Fibroblast of the aortic adventitia (primary cell): Measurements from ENCODE around the gene DPF1. TPM values are rescaled to one million over a fixed set of nuclear protein-coding genes. Genes with fewer than 3 reads are reported as not detected.

Experiments
- DNase-seq: peaks from one replicate; pipeline ENCODE4 v3.0.0-alpha.2; 2010; ENCODE audit warnings: low read depth
- H3K4me3 ChIP-seq: 2 replicates; pipeline ENCODE4 v1.5.1; 2011; ENCODE audit warnings: low read depth, mild to moderate bottlenecking, control low read depth, low read length, moderate library complexity
- total RNA-seq: library from RNA; depleted of rRNA; stranded (reverse); fragments of >200 nt; gene quantifications from 2 replicates; pipeline ENCODE4 v1.2.3, GENCODE V29; 2012; ENCODE audit warnings: low replicate concordance
- TF ChIP-seq, protein P1 (sequence below): IDR thresholded peaks from 2 replicates; pipeline ENCODE4 v1.5.1; 2011; ENCODE audit warnings: mild to moderate bottlenecking, low read length, control low read depth, inconsistent platforms; ENCODE audit not compliant: insufficient read depth

Gene DPF1
- total RNA-seq, 1 donor = 2.7 TPM

DNA sequence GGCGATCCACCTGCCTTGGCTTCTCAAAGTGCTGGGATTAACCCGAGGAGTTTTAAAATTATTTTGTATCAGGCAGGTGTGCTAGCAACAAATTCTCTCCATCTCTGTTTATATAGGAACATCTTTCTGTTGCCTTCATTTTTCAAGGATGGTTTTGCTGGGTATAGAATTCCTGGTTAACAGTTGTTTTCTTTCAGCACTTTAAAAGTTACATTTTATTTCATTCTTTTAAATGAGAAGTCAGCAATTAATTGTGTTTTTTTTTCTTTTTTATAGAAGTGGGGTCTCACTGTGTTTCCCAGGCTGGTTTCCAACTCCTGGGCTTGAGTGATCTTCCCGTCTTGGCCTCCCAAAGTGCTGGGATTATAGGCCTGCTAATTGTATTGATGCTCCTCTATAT is 44.0 kb downstream of the DPF1 start:
- TF ChIP-seq, protein P1, sequence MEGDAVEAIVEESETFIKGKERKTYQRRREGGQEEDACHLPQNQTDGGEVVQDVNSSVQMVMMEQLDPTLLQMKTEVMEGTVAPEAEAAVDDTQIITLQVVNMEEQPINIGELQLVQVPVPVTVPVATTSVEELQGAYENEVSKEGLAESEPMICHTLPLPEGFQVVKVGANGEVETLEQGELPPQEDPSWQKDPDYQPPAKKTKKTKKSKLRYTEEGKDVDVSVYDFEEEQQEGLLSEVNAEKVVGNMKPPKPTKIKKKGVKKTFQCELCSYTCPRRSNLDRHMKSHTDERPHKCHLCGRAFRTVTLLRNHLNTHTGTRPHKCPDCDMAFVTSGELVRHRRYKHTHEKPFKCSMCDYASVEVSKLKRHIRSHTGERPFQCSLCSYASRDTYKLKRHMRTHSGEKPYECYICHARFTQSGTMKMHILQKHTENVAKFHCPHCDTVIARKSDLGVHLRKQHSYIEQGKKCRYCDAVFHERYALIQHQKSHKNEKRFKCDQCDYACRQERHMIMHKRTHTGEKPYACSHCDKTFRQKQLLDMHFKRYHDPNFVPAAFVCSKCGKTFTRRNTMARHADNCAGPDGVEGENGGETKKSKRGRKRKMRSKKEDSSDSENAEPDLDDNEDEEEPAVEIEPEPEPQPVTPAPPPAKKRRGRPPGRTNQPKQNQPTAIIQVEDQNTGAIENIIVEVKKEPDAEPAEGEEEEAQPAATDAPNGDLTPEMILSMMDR = no peak

DNA sequence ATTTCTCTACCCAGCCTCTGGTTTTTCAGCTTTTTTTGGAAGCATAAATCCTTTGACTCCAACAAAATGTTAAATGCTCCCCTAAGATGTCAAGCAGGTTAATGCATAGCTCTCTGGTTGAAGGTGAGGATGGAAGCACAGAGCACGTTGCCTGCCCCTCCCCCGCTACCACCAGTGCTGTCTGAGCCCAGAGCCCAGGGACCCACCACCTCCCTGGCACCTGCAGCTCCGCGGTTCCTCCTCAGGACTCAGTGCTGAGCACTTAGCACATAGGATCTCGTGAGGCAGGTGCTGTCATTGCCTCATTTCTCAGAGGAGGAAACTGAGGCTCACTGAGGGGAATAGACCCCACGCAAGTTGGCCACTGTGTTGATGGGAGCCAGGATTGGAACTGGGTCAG is 48.6 kb downstream of the DPF1 start:
- no peak for DNase-seq
- TF ChIP-seq, protein P1 = no peak
- no peak overlapping the region for H3K4me3 ChIP-seq

More for the DNA sequence above, 44.0 kb downstream of the DPF1 start:
- H3K4me3 ChIP-seq = no peak overlapping the region
- DNase-seq = no peak

DNA sequence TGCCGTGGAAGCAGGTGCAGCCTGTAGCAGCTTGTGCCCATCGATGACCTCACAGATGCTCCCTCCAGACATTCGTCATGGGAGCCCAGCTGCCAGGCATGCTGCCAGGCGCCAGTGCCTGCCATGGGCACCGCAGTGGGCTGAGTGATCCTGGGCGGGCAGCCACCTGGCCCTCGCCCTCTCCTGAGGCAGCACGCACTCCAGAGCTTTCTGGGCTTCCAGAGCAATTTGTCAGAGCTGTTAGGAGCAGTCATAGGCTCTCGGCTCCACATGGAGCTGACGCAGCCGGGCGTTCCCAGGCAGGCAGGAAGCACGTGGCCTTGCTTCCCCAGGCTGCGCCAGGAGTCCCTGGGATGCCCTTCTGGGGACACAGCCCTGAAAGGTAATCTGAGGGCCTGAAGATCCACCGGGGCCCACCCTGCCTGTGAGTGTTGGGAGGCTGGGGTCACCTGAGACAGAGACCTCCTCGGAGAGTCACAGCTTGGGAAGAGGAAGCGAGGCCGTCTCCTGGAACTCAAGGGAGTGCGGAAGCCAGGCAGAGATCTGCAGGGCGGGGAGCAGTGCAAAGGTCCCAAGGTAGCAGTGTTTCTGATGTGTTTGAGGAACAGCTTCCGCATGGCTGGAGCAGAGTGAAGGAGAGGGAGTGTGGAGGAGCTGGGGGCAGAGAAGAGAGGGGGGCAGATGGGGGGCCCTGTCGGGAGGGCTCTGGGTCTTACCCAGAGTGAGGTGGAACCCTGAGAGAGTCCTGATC is 50.6 kb downstream of the DPF1 start:
- TF ChIP-seq, protein P1 = no peak
- no peak overlapping the region for H3K4me3 ChIP-seq

DNA sequence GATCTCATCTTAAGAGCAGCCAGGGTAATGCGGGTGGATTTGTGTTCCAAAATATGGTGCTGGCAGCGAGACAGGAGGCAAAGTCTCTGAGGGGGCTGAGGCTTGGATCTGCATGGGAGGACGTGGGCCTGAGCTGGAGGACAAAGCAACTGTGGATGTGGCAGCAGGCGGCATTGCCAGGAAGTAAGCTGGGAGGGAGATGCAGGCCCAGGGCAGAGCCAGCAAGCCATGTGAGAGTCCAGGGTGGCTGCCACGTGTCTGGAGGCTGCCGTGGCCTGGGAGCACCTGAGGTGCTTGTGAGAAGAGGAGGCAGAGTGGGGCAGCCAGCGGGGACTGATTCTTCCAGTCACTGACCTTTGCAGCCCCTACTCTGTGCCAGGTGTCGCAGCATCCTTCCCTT is 52.0 kb downstream of the DPF1 start:
- no peak overlapping the region for H3K4me3 ChIP-seq
- TF ChIP-seq, protein P1 = no peak
- DNase-seq = no peak

More for the DNA sequence above, 50.6 kb downstream of the DPF1 start:
- DNase-seq = peak; percentile 74

DNA sequence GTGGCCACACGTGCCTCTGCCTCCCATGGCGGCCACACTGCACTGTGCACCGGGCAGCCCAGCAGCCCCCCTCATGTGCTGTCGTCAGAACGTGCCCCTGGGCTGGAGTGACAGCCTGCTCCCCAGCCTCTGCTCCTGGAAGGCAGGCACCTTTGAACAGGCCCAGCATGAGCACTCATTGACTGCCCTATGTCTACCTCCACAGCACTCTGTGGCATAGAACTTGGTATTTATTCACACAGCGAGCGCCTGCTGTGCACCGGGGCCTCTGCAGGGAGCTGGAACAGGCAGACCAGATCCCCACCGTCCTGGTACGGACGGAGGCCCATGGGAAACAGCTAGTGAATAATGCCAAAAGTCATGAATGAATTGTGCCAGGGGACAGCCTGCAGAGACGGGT is 53.7 kb downstream of the DPF1 start:
- TF ChIP-seq, protein P1 = no peak
- DNase-seq = no peak
- no peak overlapping the region for H3K4me3 ChIP-seq

DNA sequence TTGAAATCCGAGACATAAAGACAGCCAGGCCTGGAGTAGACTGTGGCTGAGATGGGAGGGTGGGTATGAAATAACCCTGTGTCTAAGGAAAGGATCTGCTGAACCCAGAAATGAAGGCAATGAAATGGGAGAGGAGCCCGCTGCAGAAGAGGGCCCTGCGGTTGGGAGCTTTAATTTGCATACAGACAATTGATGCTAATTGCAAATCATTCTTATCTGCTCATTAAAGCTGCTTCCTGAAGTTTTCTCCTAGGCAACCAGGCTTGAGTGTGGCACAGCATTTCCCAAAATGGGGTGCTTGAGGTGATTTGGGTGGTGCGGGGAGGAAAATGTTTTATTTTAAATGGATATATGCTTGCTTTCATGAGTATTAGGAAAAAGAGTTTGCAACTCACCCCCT is 55.4 kb downstream of the DPF1 start:
- DNase-seq = no peak
- TF ChIP-seq, protein P1 = no peak

DNA sequence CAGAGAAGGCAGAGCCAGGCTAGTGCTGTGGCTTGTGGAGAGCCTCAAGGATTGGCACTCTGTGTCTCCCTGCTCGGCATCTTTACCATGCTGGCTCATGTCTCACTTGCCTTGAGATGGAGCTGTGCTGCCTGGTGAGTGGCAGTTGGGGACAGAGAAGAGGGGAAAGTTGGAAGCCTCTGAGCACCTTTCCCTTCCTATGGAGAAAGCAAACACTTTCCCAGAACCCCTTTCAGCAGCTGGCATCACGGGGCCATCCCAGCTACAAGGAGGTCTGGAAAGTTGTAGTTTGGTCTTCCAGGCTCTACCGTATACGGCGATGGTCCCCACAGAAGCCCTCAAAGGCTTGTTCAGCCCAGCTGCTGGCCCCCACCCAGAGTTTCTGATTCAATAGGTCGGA is 58.7 kb downstream of the DPF1 start:
- DNase-seq = no peak
- TF ChIP-seq, protein P1 = no peak
- H3K4me3 ChIP-seq = no peak overlapping the region

More for the DNA sequence above, 55.4 kb downstream of the DPF1 start:
- no peak overlapping the region for H3K4me3 ChIP-seq
